Skeletal muscle tissue (tissue), 4 donors: ENCODE data around the gene NOM1. TPM values are rescaled to one million over a fixed set of nuclear protein-coding genes. Genes with fewer than 3 reads are reported as not detected.

Experiments
- H3K27ac ChIP-seq: one replicate; pipeline ENCODE4 v1.7.0; 2013; ENCODE audit warnings: mild to moderate bottlenecking, low read depth, low read length, inconsistent platforms
- H3K27me3 ChIP-seq, 3 donors: one replicate each; pipeline ENCODE4 v1.7.0; 2013; ENCODE audit warnings: low read length in 3 of 3; ENCODE audit not compliant: control insufficient read depth in 3 of 3, insufficient read depth in 3 of 3
- H3K36me3 ChIP-seq, 3 donors: one replicate each; pipeline ENCODE4 v1.7.0; 2013; ENCODE audit warnings: low read length in 3 of 3; ENCODE audit not compliant: control insufficient read depth in 3 of 3, insufficient read depth in 3 of 3
- H3K4me1 ChIP-seq, 3 donors: one replicate each; pipeline ENCODE4 v1.7.0; 2013; ENCODE audit warnings: low read length in 3 of 3, mild to moderate bottlenecking in 3 of 3; ENCODE audit not compliant: control insufficient read depth in 3 of 3, insufficient read depth in 3 of 3
- H3K4me3 ChIP-seq, 3 donors: one replicate each; pipeline ENCODE4 v1.7.0; 2013; ENCODE audit warnings: low read length in 3 of 3
- H3K9ac ChIP-seq, 3 donors: one replicate each; pipeline ENCODE4 v1.7.0; 2013; ENCODE audit warnings: low read length in 3 of 3, mild to moderate bottlenecking in 3 of 3, moderate library complexity in 2 of 3, low read depth in 1 of 3
- H3K9me3 ChIP-seq, 3 donors: one replicate each; pipeline ENCODE4 v1.7.0; 2013; ENCODE audit warnings: low read length in 3 of 3; ENCODE audit not compliant: control insufficient read depth in 3 of 3
- total RNA-seq: library from RNA; depleted of rRNA; stranded (reverse); fragments of >200 nt; gene quantifications from one replicate; pipeline ENCODE4 v1.2.3, GENCODE V29; 2014
- donor health status: Osteomylitis.

Gene NOM1
- total RNA-seq, 1 donor from 2014 or later = 17.2 TPM

DNA sequence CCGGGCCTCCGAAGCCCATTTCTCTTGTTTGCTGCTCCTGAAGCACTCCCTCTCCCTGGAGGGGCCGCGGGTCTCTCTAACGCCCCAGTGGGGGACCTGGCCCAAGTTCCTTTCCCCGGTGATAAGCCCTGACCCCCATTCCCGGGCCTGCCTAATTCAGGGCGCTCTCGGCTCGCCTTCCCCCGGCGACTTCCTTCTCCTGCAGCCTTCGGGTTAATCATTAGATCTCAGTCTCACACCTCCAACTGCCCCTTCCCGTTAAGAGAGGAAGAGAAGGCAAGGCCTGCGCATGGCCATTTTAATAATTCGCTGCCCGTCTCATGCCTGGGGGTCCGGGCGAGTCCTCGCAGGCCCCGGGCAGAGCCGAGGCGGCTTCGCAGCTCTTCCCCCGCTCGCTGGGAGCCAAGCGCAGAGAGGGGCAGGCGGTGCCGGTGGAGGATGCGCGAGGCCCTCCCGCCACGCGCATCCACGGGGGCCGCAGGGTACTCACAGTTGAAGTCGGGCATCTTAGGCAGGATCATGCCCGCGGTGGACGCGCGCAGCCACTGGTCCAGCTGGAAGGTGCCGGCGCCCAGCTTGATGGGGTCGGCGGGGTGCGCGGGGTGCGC lies 59.8 kb downstream of the NOM1 start:
- no peak overlapping the region for H3K9ac ChIP-seq
- H3K36me3 ChIP-seq = no peaks in the 10 kb centered on the region
- no peak overlapping the region for H3K27ac ChIP-seq
- peaks cover 79 to 91% (median 90%) of the 10 kb centered on the region in 3 donors for H3K27me3 ChIP-seq
- H3K9me3 ChIP-seq = no peaks in the 10 kb centered on the region
- peak overlapping the region in 1 of 3 donors; percentile 36 for H3K4me3 ChIP-seq
- H3K4me1 ChIP-seq = peaks cover 8 to 21% (median 20%) of the 10 kb centered on the region in 3 donors

DNA sequence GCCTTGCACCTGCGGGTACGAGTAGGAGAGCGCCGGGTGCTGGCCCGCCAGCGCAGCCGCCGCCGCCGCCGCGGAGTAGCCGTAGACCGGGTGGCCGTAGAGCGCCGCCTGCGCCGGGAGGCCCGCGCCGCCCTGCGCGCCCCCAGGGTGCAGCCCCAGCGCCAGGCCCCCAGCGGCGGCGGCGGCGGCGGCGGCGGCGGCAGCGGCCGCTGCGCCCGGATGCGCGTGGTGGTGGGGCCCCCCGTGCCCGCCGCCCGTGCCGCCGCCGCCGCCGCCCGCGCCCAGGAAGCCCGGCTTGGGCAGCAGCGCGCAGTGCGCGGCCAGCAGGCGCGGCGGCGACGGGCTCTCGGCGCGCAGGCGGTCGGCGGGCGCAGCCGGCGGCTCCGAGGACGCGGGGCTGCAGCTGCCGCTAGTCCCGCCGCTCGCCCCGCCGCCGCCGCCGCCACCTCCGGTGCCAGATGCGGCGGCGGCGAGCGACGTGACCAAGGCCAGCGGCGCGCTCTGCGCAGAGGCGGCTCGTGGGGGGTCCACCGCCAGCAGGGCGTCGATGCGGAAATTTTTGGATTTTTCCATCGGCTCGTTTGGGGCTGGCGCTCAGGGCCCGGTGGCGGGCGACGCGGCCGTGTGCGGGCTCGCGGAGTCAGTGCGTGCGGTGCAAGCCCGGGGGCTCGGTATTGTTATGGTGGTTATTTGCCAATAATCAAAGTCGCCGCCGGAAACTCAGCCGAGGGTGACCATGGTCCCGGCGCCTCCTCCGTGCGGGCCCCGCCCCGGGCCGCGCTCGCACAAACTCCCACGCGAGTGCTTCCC lies 60.5 kb downstream of the NOM1 start:
- no peak overlapping the region for H3K27ac ChIP-seq
- H3K9ac ChIP-seq = peak overlapping the region in 1 of 3 donors; percentile 50
- H3K4me3 ChIP-seq = peak overlapping the region in 2 of 3 donors; percentile 65 to 68
- H3K36me3 ChIP-seq = no peaks in the 10 kb centered on the region
- H3K9me3 ChIP-seq = no peaks in the 10 kb centered on the region
- peaks cover 4 to 16% (median 15%) of the 10 kb centered on the region in 3 donors for H3K4me1 ChIP-seq
- peaks cover 79 to 91% (median 91%) of the 10 kb centered on the region in 3 donors for H3K27me3 ChIP-seq

DNA sequence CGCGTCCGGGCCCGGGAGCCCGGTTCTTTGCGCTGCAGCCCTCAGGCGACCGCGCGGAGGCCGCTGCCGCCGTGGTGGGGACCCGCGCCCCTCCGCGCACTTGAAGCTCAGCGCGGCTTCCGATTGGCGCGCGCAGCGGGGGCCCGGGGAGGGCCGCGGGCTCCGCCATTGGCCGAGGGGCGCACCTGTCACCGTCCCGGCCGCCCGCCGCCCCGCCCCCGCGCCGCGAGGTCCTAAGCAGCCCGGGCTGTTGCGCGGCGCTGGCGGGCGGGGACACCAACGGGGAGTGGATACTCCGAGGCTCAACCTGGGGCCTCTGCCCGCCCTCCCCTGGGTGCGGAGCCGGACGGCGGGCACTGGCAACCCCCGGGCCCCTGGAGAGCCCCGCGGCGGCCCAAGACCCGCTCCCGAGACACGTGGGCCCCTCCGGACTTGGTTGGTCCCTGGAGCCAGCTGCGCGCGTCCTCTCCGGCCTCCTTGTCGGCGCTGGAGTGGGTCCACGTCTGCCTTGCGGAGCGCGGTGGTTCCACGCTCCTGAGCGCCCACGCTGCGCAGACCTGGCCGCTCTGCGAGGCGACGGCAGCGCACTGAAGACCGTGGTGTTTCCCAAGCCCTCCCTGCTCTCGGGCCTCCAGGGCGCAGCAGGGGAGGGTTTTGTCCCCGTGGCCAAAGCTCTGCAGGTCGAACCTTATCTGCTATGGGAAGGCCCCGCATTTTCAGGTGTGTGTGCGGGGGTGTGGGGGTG lies 61.2 kb downstream of the NOM1 start, which contains the start of gene MNX1:
Gene MNX1, minus strand, starts transcription at position 76 of the 745 bp plus-strand sequence. CDS start 313 bp downstream, outside the sequence.
- H3K27me3 ChIP-seq = peaks cover 84 to 91% (median 90%) of the 10 kb centered on the region in 3 donors
- no peaks in the 10 kb centered on the region for H3K36me3 ChIP-seq
- peak within 1 kb of the TSS in 2 of 3 donors; percentile 57 to 59 for H3K9ac ChIP-seq
- no peaks in the 10 kb centered on the region for H3K9me3 ChIP-seq
- no peak within 1 kb of the TSS for H3K27ac ChIP-seq
- peak within 1 kb of the TSS in 2 of 3 donors; percentile 65 to 68 for H3K4me3 ChIP-seq
- H3K4me1 ChIP-seq = peaks cover 4 to 16% (median 14%) of the 10 kb centered on the region in 3 donors

DNA sequence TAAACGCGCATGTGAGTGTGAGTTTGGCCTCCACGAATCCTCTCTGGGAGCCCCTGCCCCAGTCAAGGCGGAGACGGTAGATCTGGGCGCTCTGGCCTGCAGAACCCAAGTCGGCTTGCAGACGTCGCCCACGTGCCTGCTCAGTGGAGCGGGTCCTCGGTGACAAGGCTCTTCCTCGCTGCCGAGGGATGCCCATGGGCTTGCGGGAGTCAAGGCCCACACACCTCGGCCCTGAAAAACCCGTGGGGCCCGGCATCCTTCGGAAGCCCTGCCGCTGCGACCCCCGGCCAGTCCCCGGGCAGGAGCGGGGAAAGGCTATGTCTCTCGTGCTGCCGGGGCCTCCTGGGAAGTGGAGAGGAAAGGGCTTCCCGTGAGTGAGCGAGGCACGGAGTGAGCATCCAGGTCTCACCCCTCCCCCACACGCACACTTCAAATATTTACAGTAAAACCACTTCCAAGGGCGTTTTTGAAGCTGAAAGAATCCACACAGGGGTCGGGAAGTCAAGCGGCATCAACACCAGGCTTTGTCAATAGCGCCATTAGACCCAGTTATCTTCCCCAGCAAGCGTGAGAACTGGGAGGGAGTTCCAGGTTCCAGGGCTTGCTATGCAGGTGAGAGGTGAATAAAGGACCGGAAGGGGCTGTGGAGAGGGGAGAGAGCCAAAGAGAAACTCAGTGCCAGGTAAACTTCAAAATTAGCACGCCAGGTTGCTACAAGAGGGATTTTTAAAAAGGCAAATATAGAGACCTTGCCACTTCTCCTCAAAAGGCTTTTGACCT lies 62.0 kb downstream of the NOM1 start:
- no peak overlapping the region for H3K27ac ChIP-seq
- H3K36me3 ChIP-seq = no peaks in the 10 kb centered on the region
- peak overlapping the region in 2 of 3 donors; percentile 32 to 57 for H3K9ac ChIP-seq
- H3K9me3 ChIP-seq = no peaks in the 10 kb centered on the region
- H3K27me3 ChIP-seq = peaks cover 84 to 91% (median 90%) of the 10 kb centered on the region in 3 donors
- H3K4me3 ChIP-seq = peak overlapping the region in 2 of 3 donors; percentile 65 to 68
- peaks cover 4 to 16% (median 15%) of the 10 kb centered on the region in 3 donors for H3K4me1 ChIP-seq

DNA sequence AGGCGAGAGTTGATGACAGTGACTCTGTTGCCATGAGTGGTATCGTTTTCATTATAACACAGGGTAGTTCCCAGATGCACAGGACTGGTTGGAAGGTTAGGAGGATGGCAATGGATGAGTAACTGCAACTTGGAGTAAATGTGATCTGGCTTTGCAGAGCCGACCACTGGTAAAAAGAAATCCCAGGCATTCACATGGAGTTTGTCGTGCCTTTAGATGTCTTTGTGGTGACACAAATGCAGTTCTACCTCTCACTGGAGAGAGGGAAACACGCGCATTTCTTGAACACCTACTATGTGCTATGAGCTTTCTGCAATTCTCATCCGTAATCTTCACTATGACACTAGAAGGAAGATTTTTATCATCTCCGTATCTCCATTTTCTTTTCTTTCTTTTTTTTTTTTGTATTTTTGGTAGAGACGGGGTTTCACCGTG lies 62.6 kb downstream of the NOM1 start:
- Histone ChIP-seq H3K36me3 (no peaks in the 10 kb centered on the region), H3K27ac (no peak overlapping the region), H3K9me3 (no peaks in the 10 kb centered on the region), H3K9ac (no peak overlapping the region), H3K4me1 (peaks cover 4 to 16% (median 16%) of the 10 kb centered on the region in 3 donors), H3K27me3 (peaks cover 84 to 91% (median 90%) of the 10 kb centered on the region in 3 donors), H3K4me3 (no peak overlapping the region)

DNA sequence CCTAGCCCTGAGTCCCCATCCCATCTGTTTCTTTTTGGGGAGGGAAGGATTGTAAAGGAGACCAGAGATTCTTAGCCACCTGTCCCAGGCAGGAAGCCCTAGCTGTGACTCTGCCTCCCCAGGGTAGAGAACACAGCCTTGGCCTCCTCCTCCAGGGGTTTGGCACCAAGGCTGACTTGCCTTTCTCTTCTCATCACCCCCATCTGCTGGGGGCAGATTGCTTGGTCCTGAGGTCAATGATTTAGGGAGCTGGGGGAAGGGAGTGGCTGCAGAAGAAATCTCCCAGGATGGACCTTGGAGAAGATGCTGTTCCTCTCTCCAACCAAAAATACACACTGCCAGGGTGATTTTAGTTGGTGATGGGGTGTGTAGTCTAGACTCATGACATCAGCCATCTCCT lies 63.6 kb downstream of the NOM1 start:
- H3K9ac ChIP-seq = no peak overlapping the region
- H3K9me3 ChIP-seq = no peaks in the 10 kb centered on the region
- H3K4me3 ChIP-seq = no peak overlapping the region
- peaks cover 83 to 91% (median 90%) of the 10 kb centered on the region in 3 donors for H3K27me3 ChIP-seq
- no peaks in the 10 kb centered on the region for H3K36me3 ChIP-seq
- H3K4me1 ChIP-seq = peaks cover 4 to 24% (median 20%) of the 10 kb centered on the region in 3 donors
- H3K27ac ChIP-seq = no peak overlapping the region

DNA sequence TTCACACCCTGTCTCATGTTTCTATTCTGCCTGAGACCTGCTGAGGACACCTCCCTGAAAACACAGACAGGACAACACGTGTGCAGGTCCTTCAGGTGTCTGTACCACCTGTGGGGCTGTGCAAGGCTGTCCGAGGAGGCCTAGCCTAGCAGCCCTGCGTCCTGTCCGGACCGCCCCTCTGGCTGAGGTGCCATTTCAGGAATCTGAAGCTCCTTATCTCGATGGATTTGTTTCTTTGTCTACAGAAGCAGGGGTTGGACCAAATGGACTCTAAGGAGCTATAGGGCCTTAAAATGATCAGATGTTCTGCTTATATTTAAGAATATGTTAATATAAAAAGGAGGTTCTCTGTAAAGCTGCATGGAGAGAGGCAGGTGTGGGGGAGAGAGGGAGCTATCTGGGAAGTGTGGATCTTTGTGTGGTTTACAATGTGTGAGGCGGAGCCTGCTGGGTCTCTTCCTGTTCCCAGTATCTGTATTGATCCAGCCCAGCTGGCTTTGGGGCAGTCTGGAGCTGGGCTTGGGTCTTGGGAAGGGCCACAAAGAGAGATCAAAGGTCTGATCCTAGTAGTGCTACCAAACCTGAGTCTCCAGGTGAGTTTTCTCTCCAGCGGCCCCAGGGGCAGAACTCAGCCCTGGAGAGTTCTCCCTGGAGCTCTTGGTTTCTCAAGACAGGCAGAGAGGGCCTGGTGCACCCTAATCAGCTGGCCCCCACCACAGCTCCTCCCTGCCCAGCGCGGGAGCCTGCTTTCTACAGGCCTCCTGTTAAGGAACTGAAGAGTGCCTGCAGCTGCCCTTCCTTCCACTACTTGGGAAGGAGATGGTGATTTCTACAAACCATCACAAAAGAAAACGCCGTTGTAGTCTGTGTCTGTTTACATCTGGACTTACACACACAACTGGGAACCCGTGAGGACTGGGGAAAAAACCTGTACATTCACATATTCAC lies 64.4 kb downstream of the NOM1 start:
- peaks cover 83 to 91% (median 90%) of the 10 kb centered on the region in 3 donors for H3K27me3 ChIP-seq
- no peak overlapping the region for H3K4me3 ChIP-seq
- no peaks in the 10 kb centered on the region for H3K9me3 ChIP-seq
- no peak overlapping the region for H3K9ac ChIP-seq
- peaks cover 4 to 27% (median 26%) of the 10 kb centered on the region in 3 donors for H3K4me1 ChIP-seq
- no peak overlapping the region for H3K27ac ChIP-seq
- H3K36me3 ChIP-seq = no peaks in the 10 kb centered on the region

DNA sequence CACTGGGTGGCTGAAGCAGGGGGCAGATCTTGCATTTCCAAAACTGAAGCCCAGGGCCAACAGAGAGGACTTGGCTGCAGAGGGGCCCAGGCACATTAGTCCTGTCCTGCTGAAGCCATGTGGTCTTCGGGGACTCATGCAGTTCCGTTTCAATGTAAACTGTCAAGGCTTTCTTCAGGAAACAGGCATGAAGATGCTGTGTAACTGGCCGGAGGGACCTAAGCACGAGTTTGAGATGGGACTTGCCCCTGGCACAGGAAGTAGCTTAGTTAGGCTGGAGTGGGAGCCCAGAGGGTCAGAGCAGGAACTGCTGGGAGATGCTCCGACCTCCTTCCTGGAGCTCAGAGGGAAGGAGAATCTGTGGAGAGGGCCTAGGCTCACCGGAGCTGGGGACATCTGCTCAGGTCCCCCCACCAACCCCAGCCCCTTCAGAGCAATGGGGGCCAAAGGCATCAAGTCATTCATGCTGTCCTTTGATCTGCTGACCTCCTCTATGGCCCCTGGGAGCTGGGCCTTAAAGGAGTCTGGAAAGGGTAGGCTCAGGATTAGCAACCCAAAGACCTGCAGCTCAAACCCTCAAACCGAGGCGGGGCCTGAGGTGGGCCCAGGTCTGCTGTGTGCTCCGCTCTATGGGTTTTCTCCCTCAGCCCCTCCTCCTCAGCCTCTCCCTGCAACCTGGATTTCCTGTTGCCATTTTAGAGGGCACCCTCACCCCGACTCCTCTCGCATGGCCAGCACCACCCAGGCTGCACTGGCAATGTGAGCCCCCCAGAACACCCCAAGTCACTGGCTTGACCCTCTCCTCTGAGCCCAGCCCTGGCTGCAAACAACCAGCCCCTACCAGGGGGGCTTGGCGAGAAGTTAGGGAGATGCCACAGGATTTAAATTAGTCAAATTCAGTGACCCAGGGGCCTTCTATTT lies 65.4 kb downstream of the NOM1 start:
- H3K27ac ChIP-seq = no peak overlapping the region
- no peaks in the 10 kb centered on the region for H3K36me3 ChIP-seq
- no peak overlapping the region for H3K4me3 ChIP-seq
- H3K9ac ChIP-seq = no peak overlapping the region
- H3K9me3 ChIP-seq = no peaks in the 10 kb centered on the region
- peaks cover 4 to 26% (median 24%) of the 10 kb centered on the region in 3 donors for H3K4me1 ChIP-seq
- peaks cover 86 to 93% (median 91%) of the 10 kb centered on the region in 3 donors for H3K27me3 ChIP-seq
